Measurements from ENCODE around the gene ASIC2. TPM values are rescaled to one million over a fixed set of nuclear protein-coding genes. Genes with fewer than 3 reads are reported as not detected.
"Not testable (repeated sequence)": the region's sequence is repeated elsewhere in the genome, so short reads cannot be mapped to it uniquely, and the experiment has no call there.

The ASIC2 gene
- total RNA-seq, 4 donors from 2014 or later = 0.48 TPM; not detected in 3

DNA sequence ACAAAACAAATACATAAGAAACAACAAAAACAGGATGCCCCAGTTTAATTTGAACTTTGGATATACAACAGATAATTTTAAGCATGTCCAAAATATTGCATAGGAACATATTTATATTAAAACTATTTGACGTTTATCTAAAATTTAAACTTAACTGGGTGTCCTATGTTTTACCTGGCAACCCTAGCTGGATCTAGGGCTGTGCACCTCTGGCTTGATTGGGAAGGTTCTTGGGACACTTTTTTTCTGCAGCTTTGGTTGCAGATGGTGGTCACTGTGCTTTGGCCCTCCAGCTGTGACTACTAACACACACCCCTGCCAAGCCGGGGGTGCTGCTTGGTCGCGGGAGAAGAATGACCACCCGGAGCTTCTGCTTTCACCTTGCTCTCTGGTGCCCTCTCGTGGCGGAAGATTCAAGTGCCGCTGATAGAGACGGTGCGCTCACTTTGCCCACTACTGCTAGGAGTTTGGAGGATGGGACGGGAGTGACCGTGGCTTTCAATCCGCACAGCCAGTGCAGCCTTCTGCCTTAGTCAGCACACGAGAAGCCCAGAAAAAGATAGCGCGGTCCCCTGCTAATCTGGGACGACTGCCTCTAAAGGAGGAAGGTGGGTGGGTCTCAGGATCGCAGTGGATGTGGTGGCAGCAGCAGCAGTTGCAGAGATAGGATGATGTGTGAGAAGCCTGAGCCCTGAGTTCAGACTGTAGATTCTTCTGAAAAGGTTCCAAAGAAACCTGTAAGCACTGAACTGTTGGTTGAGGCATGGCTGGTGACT lies 294.8 kb downstream of the ASIC2 start:
- TF ChIP-seq, protein P1, sequence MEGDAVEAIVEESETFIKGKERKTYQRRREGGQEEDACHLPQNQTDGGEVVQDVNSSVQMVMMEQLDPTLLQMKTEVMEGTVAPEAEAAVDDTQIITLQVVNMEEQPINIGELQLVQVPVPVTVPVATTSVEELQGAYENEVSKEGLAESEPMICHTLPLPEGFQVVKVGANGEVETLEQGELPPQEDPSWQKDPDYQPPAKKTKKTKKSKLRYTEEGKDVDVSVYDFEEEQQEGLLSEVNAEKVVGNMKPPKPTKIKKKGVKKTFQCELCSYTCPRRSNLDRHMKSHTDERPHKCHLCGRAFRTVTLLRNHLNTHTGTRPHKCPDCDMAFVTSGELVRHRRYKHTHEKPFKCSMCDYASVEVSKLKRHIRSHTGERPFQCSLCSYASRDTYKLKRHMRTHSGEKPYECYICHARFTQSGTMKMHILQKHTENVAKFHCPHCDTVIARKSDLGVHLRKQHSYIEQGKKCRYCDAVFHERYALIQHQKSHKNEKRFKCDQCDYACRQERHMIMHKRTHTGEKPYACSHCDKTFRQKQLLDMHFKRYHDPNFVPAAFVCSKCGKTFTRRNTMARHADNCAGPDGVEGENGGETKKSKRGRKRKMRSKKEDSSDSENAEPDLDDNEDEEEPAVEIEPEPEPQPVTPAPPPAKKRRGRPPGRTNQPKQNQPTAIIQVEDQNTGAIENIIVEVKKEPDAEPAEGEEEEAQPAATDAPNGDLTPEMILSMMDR (IDR thresholded peaks at IDR 0.05) = peak in 1 of 3 donors; percentile 63
- DNase-seq (ENCODE audit: low spot score) (peak; percentile 98), ATAC-seq (ENCODE audit: low FRiP score) (peak; percentile 80)

DNA sequence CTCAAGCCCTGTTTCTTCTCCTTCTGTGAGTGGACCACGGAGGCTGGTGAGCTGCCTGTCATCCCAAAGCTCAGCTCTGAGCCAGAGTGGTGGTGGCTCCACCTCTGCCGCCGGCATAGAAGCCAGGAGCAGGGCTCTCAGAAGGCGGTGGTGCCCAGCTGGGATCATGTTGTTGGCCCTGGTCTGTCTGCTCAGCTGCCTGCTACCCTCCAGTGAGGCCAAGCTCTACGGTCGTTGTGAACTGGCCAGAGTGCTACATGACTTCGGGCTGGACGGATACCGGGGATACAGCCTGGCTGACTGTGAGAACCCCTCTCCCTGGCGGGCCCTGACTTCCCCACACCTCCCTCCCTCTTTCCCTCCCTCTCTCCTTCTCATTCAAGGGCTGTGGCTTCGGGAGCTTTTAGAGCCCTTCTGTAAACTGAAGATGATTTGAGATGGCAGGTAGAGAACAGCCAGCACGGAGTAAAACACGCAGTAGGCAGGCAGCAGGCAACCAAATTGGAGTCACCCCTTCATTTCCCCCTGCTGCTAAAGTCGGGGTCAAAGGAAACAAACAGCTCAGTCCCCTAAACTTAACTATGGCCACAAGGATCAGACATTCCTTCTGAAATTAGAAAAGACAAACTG lies 297.6 kb downstream of the ASIC2 start:
- no peak for ATAC-seq (ENCODE audit: low FRiP score)
- TF ChIP-seq, protein P1 (IDR thresholded peaks at IDR 0.05) = no peak
- no peak for DNase-seq (ENCODE audit: low spot score)

DNA sequence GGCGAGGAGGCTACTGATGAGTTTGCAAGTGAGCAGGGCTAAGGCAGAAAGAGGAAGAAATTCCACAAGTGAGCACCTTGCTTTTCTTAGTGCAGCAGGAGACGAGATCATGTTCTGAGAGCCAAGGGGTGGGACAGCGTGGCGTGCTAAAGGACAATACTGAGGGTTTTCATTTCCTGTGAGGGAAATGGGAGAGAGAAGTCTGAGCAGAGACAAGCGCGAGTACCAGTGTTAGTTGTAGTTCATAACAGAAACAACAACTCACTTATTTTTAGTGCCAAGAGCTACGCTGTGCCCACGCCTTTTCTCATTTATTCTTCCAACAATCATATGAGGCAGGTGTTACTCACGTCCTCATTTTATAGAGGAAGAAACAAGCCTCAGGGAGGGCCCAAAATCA lies 299.1 kb downstream of the ASIC2 start:
- TF ChIP-seq, protein P1 (IDR thresholded peaks at IDR 0.05) = no peak
- DNase-seq (ENCODE audit: low spot score) (no peak), ATAC-seq (ENCODE audit: low FRiP score) (no peak)

DNA sequence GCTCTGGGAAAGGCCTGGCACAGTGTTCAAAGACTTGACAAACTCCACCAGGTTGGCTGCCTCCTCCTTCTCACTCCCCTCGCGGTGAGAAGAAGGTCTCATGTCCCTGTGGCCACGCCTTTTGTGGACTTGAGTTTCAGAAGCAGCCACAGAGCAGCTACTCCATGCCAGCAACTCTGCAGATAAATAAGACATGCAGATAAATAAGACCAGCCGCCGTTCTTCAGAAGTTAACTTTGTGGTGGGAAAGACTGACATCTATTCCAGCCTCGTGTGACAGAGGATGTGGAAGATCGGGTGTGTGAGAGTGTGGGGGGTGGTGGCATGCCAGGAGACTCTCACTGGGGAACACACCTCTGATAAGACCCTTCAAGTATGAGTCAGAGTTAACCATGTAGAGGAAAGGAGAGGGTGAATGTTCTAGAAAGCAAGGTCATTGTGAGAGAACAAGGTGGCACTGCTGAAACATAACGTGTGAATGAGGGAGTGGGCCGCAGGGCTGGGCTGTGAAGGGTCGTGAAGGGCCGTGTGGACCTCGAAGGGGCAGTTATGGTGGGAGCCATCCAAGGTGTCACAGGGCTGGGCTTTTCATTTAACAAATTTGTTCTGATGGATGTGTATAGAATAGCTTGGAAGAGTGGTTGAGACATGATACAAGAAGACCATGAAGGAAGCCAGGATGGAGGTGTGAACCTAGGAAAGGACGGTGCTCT lies 300.6 kb downstream of the ASIC2 start:
- ATAC-seq (ENCODE audit: low FRiP score) = no peak
- DNase-seq (ENCODE audit: low spot score) = no peak
- TF ChIP-seq, protein P1 (IDR thresholded peaks at IDR 0.05) = no peak

DNA sequence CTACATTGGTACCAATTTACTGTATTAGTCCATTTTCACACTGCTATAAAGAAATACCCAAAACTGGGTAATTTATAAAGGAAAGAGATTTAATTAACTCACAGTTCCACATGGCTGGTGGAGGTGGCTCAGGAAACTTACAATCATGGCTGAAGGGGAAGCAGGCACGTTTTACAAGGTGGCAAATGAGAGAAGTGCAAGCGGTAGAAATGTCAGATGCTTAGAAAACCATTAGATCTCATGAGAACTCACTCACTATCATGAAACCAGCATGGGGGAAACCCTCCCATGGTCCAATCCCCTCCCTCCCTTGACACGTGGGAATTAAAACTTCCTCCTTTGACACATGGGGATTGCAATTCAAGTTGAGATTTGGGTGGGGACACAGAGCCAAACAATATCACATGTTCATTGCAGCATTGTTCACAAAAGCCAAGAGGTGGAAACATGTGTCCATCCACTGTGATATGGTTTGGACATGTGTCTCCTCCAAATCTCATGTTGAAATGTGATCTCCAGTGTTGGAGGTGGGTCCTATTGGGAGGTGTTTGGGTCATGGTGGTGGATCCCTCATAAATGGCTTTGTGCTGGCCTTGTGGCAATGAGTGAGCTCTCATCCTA lies 304.5 kb downstream of the ASIC2 start:
- DNase-seq (ENCODE audit: low spot score) (no peak), ATAC-seq (ENCODE audit: low FRiP score) (no peak)
- TF ChIP-seq, protein P1 (IDR thresholded peaks at IDR 0.05) = no peak

DNA sequence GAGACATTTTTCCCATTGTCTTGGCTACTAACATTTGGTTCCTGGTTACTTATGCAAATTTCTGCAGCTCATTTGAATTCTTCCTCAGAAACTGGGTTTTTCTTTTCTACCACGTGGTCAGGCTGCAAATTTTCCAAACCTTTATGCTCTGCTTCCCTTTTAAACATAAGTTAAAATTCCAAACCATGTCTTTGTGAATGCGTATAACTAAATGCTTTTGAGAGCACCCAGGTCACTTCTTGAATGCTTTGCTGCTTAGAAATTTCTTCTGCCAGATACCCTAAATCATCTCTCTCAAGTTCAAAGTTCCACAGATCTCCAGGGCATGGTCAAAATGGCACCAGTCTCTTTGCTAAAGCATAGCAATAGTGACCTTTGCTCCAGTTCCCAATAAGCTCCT lies 305.2 kb downstream of the ASIC2 start:
- DNase-seq (ENCODE audit: low spot score); ATAC-seq (ENCODE audit: low FRiP score): not testable (repeated sequence)

DNA sequence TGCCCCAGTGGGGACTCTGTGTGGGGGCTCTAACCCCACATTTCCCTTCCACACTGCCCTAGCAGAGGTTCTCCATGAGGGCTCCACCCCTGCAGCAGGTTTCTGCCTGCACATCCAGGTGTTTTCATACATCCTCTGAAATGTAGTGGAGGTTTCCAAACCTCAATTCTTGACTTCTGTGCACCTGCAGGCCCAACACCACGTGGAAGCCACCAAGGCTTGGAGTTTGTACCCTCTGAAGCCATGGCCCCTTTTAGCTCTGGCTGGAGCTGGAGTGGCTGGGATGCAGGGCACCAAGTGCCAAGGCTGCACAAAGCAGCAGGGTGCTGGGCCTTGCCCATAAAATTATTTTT lies 305.7 kb downstream of the ASIC2 start:
- ATAC-seq (ENCODE audit: low FRiP score) = not testable (repeated sequence)

More for the DNA sequence above, 305.7 kb downstream of the ASIC2 start:
- DNase-seq (ENCODE audit: low spot score) = not testable (repeated sequence)

Measured in omental fat pad (tissue), 4 donors.